Heart right ventricle (tissue), 16 donors: ENCODE measurements around the gene IL12B. TPM values are rescaled to one million over a fixed set of nuclear protein-coding genes. Genes with fewer than 3 reads are reported as not detected.
A peak's percentile ranks its signal among the peaks of the same experiment; 100 is the strongest.

Experiments
- ATAC-seq, 8 donors: fragments of 200-7000 bp; cut with Tn5 transposase; one replicate each; pipeline ENCODE4 v1.9.1; 2020; ENCODE audit warnings: mild to moderate bottlenecking in 8 of 8, moderate library complexity in 8 of 8, moderate number of reproducible peaks in 1 of 8
- DNase-seq, 2 donors: peaks; one replicate each; pipeline ENCODE4 v3.0.0-alpha.2; 2020
- H3K27ac ChIP-seq, 10 donors: fragments of 200-600 bp; sonication (generic) in 2 of 10; one replicate each; pipeline versions ENCODE4 v1.5.0 to v1.8.0; 2020 to 2022; ENCODE audit warnings: mild to moderate bottlenecking in 3 of 10
- H3K27me3 ChIP-seq, 7 donors: fragments of 200-600 bp; one replicate each; pipeline ENCODE4 v1.8.0; 2021 to 2022; ENCODE audit warnings: mild to moderate bottlenecking in 2 of 7
- H3K36me3 ChIP-seq, 9 donors: fragments of 200-600 bp; sonication (generic) in 1 of 9; one replicate each; pipeline versions ENCODE4 v1.5.0 to v1.8.0; 2020 to 2022; ENCODE audit warnings: mild to moderate bottlenecking in 2 of 9
- H3K4me1 ChIP-seq, 9 donors: fragments of 200-600 bp; sonication (generic) in 1 of 9; one replicate each; pipeline versions ENCODE4 v1.5.0 to v1.8.0; 2020 to 2022; ENCODE audit warnings: mild to moderate bottlenecking in 4 of 9
- H3K4me3 ChIP-seq, 10 donors: fragments of 200-600 bp; sonication (generic) in 2 of 10; one replicate each; pipeline versions ENCODE4 v1.5.0 to v1.8.0; 2020 to 2022; ENCODE audit warnings: mild to moderate bottlenecking in 7 of 10, moderate library complexity in 2 of 10
- H3K9me3 ChIP-seq, 11 donors: fragments of 200-600 bp in 10 of 11; sonication (generic) in 2 of 11; one replicate each; pipeline versions ENCODE4 v1.5.0 to v1.8.0; 2013 to 2022; ENCODE audit warnings: mild to moderate bottlenecking in 2 of 11, control low read depth in 1 of 11, moderate library complexity in 1 of 11
- whole genome bisulfite sequencing, 2 donors: extraction: QIAGEN DNeasy Blood & Tissue Kit; methylation state at CpG; one replicate each; pipeline ENCODE4 v1.1.7; 2013; ENCODE audit warnings: inconsistent platforms in 1 of 2; 5-methylcytosine and 5-hydroxymethylcytosine counted together
- intact Hi-C, 10 donors: fragments of 100-400 bp; cut with DNase I; formaldehyde crosslinking; loops; one replicate each; pipeline versions ENCODE4 v1.11.1 to v1.14.2; 2022
- polyA plus RNA-seq, 2 donors: library from polyadenylated mRNA; stranded (reverse); fragments of 200-250 nt; gene quantifications; one replicate each; pipeline ENCODE4 v1.2.3, GENCODE V29; 2013
- total RNA-seq, 10 donors: library from RNA; stranded (reverse); fragmentation: NEBNext Ultra II Directional in 3 of 10; extraction: Animal tissue kit (Norgen Biotek cat#: 25700) in 3 of 10; gene quantifications; one replicate each; pipeline versions ENCODE4 v1.2.1 to v1.2.4, GENCODE V29; 2021 to 2023
- TF ChIP-seq, protein P1 (sequence below), 9 donors: fragments of 200-600 bp; sonication (generic) in 2 of 9; IDR thresholded peaks; one replicate each; pipeline versions ENCODE4 v1.5.0 to v1.8.0; 2021 to 2022; ENCODE audit warnings: antibody characterized with exemption in 9 of 9, mild to moderate bottlenecking in 5 of 9, moderate library complexity in 1 of 9
- donor health status: Arrhythmogenic right ventricular cardiomyopathy.
- donor health status: ischemic (EF 13 %, LVEDD 7.1; RV severe dilation, severe dysfunction).
- donor health status: healthy with polysubstance abuse.
- donor health status: DM: no; HTN: yes; CAD: no.
- donor health status: DM: no; HTN: no; CAD: no.
- donor health status: ischemic (EF 25% LVEDD 6.9; RV normal size, moderate dysfunction).
- donor health status: ischemic (EF 25% LVEDD 5.7; RV mildly dilated, moderate dysfunction).
- donor health status: healthy.
- donor health status: DM: yes; HTN: yes; CAD: no.
- donor health status: Ischemic cardiomyopathy.
- donor health status: ischemic (EF 35%, LVEDD 5.7; RV mildly dilated, moderate dysfunction).
- donor health status: nonischemic (EF 11% LVEDD 7.7; RV severe dilation, severe dysfunction).
- donor health status: DM: yes; HTN: yes; CAD: no.
- donor health status: PGD.
- donor health status: ischemic (EF 29% LVEDD 5.4; RV normal size, mild dysfunction).
- donor health status: nonischemic (EF 23%, LVEDD 6.1; RV moderate dilation, normal function).

IL12B gene
- total and polyA plus RNA-seq, 12 donors: not detected

DNA sequence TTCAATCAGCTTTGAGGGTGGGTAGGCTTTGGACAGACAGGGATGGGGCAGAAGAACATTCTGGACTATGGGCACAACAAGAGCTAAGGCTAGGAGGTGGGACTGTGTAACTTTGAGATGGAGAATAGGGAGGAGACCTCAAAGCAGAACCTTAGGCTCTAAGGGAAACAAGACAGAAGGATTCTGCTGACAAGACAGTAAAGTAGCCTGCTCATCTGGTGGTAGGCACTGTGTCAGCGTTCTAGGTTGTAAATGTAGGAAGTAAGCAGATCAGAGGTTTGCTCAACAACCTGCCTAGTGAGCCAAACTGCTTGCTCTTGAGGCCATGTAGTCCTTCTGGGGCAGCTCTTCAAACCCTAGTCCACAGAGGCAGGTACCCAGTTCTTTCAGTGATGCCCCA lies 15.0 kb upstream of the IL12B start:
- WGBS, 2 donors: 0% methylated on average over 1 of the region's 1 CpG
- peaks cover 0 to 7% (median 0%) of the 10 kb centered on the region in 7 donors for H3K27me3 ChIP-seq
- intact Hi-C loops: no loop called here
- H3K27ac ChIP-seq: no peak overlapping the region
- ATAC-seq (peak in 3 of 8 donors; percentile 21 to 57 (median 43)), DNase-seq (no peak)
- peaks cover 0 to 15% (median 4%) of the 10 kb centered on the region in 11 donors for H3K9me3 ChIP-seq
- TF ChIP-seq, protein P1, sequence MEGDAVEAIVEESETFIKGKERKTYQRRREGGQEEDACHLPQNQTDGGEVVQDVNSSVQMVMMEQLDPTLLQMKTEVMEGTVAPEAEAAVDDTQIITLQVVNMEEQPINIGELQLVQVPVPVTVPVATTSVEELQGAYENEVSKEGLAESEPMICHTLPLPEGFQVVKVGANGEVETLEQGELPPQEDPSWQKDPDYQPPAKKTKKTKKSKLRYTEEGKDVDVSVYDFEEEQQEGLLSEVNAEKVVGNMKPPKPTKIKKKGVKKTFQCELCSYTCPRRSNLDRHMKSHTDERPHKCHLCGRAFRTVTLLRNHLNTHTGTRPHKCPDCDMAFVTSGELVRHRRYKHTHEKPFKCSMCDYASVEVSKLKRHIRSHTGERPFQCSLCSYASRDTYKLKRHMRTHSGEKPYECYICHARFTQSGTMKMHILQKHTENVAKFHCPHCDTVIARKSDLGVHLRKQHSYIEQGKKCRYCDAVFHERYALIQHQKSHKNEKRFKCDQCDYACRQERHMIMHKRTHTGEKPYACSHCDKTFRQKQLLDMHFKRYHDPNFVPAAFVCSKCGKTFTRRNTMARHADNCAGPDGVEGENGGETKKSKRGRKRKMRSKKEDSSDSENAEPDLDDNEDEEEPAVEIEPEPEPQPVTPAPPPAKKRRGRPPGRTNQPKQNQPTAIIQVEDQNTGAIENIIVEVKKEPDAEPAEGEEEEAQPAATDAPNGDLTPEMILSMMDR (IDR thresholded peaks at IDR 0.05): no peak
- peaks cover 0 to 22% (median 6%) of the 10 kb centered on the region in 9 donors for H3K4me1 ChIP-seq
- H3K4me3 ChIP-seq: no peak overlapping the region
- H3K36me3 ChIP-seq: no peaks in the 10 kb centered on the region

DNA sequence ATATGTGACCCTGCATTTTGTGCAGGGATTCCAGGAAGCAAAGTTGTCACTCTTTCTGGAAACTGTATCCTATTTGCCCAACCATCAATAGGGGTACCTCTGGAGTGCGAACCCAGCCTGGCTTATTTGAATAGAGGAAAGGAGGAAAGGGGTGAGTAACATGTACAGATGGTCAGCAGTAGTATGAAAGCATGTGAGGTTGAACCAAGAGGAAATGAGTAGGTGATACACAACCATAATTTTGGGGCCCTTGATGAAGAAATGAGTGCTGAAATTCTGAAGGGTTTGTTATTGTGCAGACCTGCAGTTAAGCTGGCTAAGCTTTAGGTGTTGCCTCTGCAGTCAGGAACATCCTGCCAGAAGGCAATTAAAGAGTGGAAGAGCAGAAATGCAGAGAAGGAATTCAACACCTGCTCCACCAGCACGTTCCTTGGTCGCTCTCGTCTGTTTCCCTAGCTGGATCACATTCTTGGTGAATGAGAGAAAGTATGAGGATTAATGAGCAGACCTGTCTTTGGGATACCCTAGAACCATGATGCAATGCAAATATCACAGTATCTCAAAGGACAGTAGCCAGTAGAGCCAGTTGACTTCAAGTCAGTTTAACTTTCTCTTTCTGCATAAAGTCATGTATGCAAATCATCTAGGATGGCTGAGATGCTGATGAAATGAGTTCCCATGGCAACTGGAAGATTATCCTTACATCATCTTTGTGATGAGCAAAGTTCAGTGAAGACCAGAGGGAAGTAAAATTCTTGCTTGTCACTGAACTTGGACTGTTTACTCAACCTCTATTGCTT lies 13.2 kb upstream of the IL12B start:
- no peak overlapping the region for H3K4me3 ChIP-seq
- no peak for DNase-seq
- H3K4me1 ChIP-seq: peaks cover 0 to 23% (median 6%) of the 10 kb centered on the region in 9 donors
- WGBS, 2 donors: 84 to 86% methylated on average over 4 of the region's 4 CpGs
- no peaks in the 10 kb centered on the region for H3K36me3 ChIP-seq
- H3K27me3 ChIP-seq: no peaks in the 10 kb centered on the region
- no peak overlapping the region for H3K27ac ChIP-seq
- TF ChIP-seq, protein P1 (IDR thresholded peaks at IDR 0.05): no peak
- H3K9me3 ChIP-seq: peaks cover 0 to 15% (median 4%) of the 10 kb centered on the region in 11 donors
- intact Hi-C loops: no loop called here
- ATAC-seq: no peak

DNA sequence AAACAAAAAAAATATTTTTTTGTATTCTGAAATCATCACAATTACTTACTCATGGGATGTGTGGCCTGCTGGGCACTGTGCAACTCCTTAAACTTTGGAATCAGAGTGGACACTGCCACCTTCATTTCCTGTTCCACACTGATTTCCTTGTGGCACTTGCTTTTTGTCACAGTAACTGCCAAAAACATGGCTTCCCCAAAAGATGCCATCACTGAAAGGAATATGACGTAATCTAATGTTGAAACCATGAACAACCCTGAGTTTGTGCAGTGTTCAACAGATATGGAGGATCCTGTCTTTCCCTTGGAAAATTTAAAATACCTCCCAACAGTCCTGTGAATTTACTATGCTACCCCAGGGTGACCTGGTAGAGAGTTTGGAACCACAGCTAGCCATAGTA lies 12.6 kb upstream of the IL12B start:
- H3K36me3 ChIP-seq: no peaks in the 10 kb centered on the region
- ATAC-seq (no peak), DNase-seq (no peak)
- no peak overlapping the region for H3K27ac ChIP-seq
- peaks cover 0 to 30% (median 6%) of the 10 kb centered on the region in 9 donors for H3K4me1 ChIP-seq
- intact Hi-C loops: no loop called here
- H3K4me3 ChIP-seq: no peak overlapping the region
- peaks cover 0 to 15% (median 4%) of the 10 kb centered on the region in 11 donors for H3K9me3 ChIP-seq
- WGBS, 2 donors: 98 to 100% methylated on average over 1 of the region's 1 CpG
- TF ChIP-seq, protein P1 (IDR thresholded peaks at IDR 0.05): no peak
- H3K27me3 ChIP-seq: no peaks in the 10 kb centered on the region

DNA sequence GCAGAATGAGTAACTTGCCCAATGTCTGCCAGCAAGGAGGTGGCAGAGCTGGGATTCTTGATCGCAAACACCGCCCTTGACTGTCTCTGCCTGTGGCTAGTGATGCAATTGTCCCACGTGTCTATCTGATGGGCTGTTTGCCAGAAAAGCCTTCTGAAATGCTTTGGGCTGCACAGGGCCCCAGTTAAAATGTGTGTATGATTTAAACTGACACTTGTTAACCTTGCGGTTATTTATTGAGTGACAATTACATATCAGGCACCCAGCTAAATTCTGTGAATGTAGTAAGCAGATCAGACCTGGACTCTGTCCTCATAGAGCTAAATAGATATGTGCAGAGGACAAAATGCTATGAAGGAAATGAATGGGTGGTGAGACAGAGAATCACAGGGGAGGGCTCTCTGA lies 11.6 kb upstream of the IL12B start:
- H3K27me3 ChIP-seq: no peaks in the 10 kb centered on the region
- no peak overlapping the region for H3K4me3 ChIP-seq
- peak; percentile 24 to 63 for DNase-seq
- 18 to 21% methylated on average over 4 of the region's 4 CpGs for WGBS, 2 donors
- H3K27ac ChIP-seq: peak overlapping the region in 1 of 10 donors; percentile 4
- ATAC-seq: peak; percentile 63 to 92 (median 89)
- peaks cover 0 to 15% (median 4%) of the 10 kb centered on the region in 11 donors for H3K9me3 ChIP-seq
- peaks cover 0 to 39% (median 6%) of the 10 kb centered on the region in 9 donors for H3K4me1 ChIP-seq
- no peaks in the 10 kb centered on the region for H3K36me3 ChIP-seq
- TF ChIP-seq, protein P1 (IDR thresholded peaks at IDR 0.05): no peak
- intact Hi-C loops: no loop called here
